HepG2 (cell line): Measurements from ENCODE around the gene F7. TPM values are rescaled to one million over a fixed set of nuclear protein-coding genes. Genes with fewer than 3 reads are reported as not detected.

Source experiments
- DRAP1 ChIP-seq: IDR thresholded peaks from 2 replicates; pipeline ENCODE4 v1.6.1; 2016; ENCODE audit warnings: missing genetic modification reagents, missing compliant biosample characterization
- E2F5 ChIP-seq: sonication (generic); formaldehyde crosslinking; conservative IDR thresholded peaks from 2 replicates; pipeline ENCODE4 v1.4.0; 2020; ENCODE audit warnings: missing genetic modification reagents
- FOXA3 ChIP-seq: IDR thresholded peaks from 2 replicates; pipeline ENCODE4 v1.6.1; 2016; ENCODE audit warnings: missing genetic modification reagents, missing compliant biosample characterization
- HNRNPLL ChIP-seq: fragments of 200-400 bp; formaldehyde crosslinking; IDR thresholded peaks from 2 replicates; pipeline ENCODE4 v1.6.1; 2017; ENCODE audit warnings: mild to moderate bottlenecking, low read depth, low read length; ENCODE audit not compliant: poor library complexity, severe bottlenecking
- NFATC3 ChIP-seq: sonication (generic); formaldehyde crosslinking; IDR thresholded peaks from 2 replicates; pipeline ENCODE4 v1.5.1; 2020; ENCODE audit warnings: mild to moderate bottlenecking, missing genetic modification reagents
- SMAD1 ChIP-seq: sonication (generic); formaldehyde crosslinking; IDR thresholded peaks from 2 replicates; pipeline ENCODE4 v1.4.0; 2020; ENCODE audit warnings: missing genetic modification reagents, low read depth, mild to moderate bottlenecking, borderline replicate concordance
- SOX13 ChIP-seq, 3 experiments: fragments of 450-650 bp in 1 of 3; sonication (generic) in 1 of 3; formaldehyde crosslinking in 1 of 3; IDR thresholded peaks in 2 of 3; conservative IDR thresholded peaks in 1 of 3; 2 replicates each; pipeline versions ENCODE4 v1.5.0 to v1.6.1; 2016 to 2020; ENCODE audit warnings: antibody characterized with exemption in 1 of 3, mild to moderate bottlenecking in 1 of 3, missing compliant biosample characterization in 1 of 3, missing genetic modification reagents in 1 of 3, moderate library complexity in 1 of 3
- TCF7 ChIP-seq: sonication (generic); IDR thresholded peaks from 2 replicates; pipeline ENCODE4 v1.6.1; 2016; ENCODE audit warnings: antibody characterized with exemption, low read depth
- ZBTB4 ChIP-seq: sonication (generic); formaldehyde crosslinking; IDR thresholded peaks from 2 replicates; pipeline ENCODE4 v1.4.0; 2020; ENCODE audit warnings: missing genetic modification reagents, mild to moderate bottlenecking, borderline replicate concordance
- ZBTB44 ChIP-seq: sonication (generic); formaldehyde crosslinking; IDR thresholded peaks from 2 replicates; pipeline ENCODE4 v1.4.0; 2020; ENCODE audit warnings: missing genetic modification reagents
- ZC3H4 ChIP-seq: sonication (generic); formaldehyde crosslinking; IDR thresholded peaks from 2 replicates; pipeline ENCODE4 v1.4.0; 2020; ENCODE audit warnings: missing genetic modification reagents, borderline replicate concordance
- ZNF136 ChIP-seq: sonication (generic); formaldehyde crosslinking; IDR thresholded peaks from 2 replicates; pipeline ENCODE4 v1.8.1; 2022; ENCODE audit warnings: low read depth, mild to moderate bottlenecking, moderate library complexity, missing genetic modification reagents
- ZNF20 ChIP-seq: sonication (generic); formaldehyde crosslinking; IDR thresholded peaks from 2 replicates; pipeline ENCODE4 v1.4.0; 2020; ENCODE audit warnings: mild to moderate bottlenecking, moderate library complexity, missing genetic modification reagents
- ZNF503 ChIP-seq: sonication (generic); formaldehyde crosslinking; IDR thresholded peaks from 2 replicates; pipeline ENCODE4 v1.4.0; 2020; ENCODE audit warnings: missing genetic modification reagents
- ZNF615 ChIP-seq: sonication (generic); formaldehyde crosslinking; IDR thresholded peaks from 2 replicates; pipeline ENCODE4 v1.5.0; 2020; ENCODE audit warnings: mild to moderate bottlenecking, missing genetic modification reagents, borderline replicate concordance
- ZNF674 ChIP-seq: sonication (generic); formaldehyde crosslinking; IDR thresholded peaks from 2 replicates; pipeline ENCODE4 v1.5.0; 2020; ENCODE audit warnings: low read depth, mild to moderate bottlenecking, missing genetic modification reagents
- ZNF878 ChIP-seq: sonication (generic); formaldehyde crosslinking; IDR thresholded peaks from 2 replicates; pipeline ENCODE4 v1.8.1; 2023; ENCODE audit warnings: mild to moderate bottlenecking, missing genetic modification reagents, moderate library complexity
- polyA plus RNA-seq, 8 experiments: library from polyadenylated mRNA; depleted of rRNA in 3 of 8; stranded (reverse) in 7 of 8; unstranded in 1 of 8; fragments of >200 nt; fragmentation: Illumina TruSeq in 4 of 8; extraction: Trizol in 4 of 8; gene quantifications; 2 replicates each; pipeline versions ENCODE4 v1.2.1 to v1.2.3, GENCODE V29; 2011 to 2016; ENCODE audit warnings: low read depth in 4 of 8, missing spikeins in 1 of 8, mixed read lengths in 1 of 8; ENCODE audit not compliant: insufficient read depth in 1 of 8
- total RNA-seq, 5 experiments: library from RNA; depleted of rRNA; stranded (reverse); fragments of >200 nt; fragmentation: Illumina TruSeq; extraction: Trizol; gene quantifications; 2 replicates each; pipeline ENCODE4 v1.2.3, GENCODE V29; 2016; ENCODE audit warnings: low read depth in 1 of 5

Gene F7
- total and polyA plus RNA-seq, 2 of the 13 experiments (the other 11 are each of a cell fraction or from before 2014, with no cell fraction given), result 12.6 to 26.5 TPM

- TF ChIP-seq ZNF615 (CRISPR knock-in tag) (no peak), ZC3H4 (no peak), NFATC3 (CRISPR knock-in tag) (no peak), ZBTB44 (CRISPR knock-in tag) (0 out of 2 replicates have a peak, but pooled peaks have one; percentile 34), TCF7 (peak; percentile 58), ZNF503 (CRISPR knock-in tag) (peak; percentile 52), DRAP1 (CRISPR knock-in tag) (peak; percentile 47; the same call in 1 of the 2 replicates), ZBTB4 (CRISPR knock-in tag) (no peak), HNRNPLL (no peak), ZNF878 (0 out of 2 replicates have a peak, but pooled peaks have one; percentile 27), SMAD1 (no peak), ZNF136 (CRISPR knock-in tag) (no peak), E2F5 (no peak), ZNF20 (CRISPR knock-in tag) (no peak), FOXA3 (peak; percentile 80), ZNF674 (CRISPR knock-in tag) (0 out of 2 replicates have a peak, but pooled peaks have one; percentile 47), SOX13 (IDR thresholded peaks at IDR 0.05) (no peak; the same call in 1 of the 2 replicates), SOX13 (CRISPR knock-in tag; conservative IDR thresholded peaks at IDR 0.05 in 1 of 2, IDR thresholded peaks at IDR 0.05 in 1 of 2) (peak in 1 of 2 experiments; percentile 61; a peak in 1 of 4 replicates)
Observed at GRCh38 chr13:113149711-113150549, 44.3 kb downstream of the F7 start (continued).
